GM20000 (cell line): ENCODE results near the gene FAM120A.

ENCODE experiments used
- DNase-seq: peaks from one replicate; pipeline ENCODE4 v3.0.0; 2012; ENCODE audit warnings: low spot score
- TF ChIP-seq, protein P1 (sequence below): IDR thresholded peaks from 2 replicates; pipeline ENCODE4 v1.5.1; 2012; ENCODE audit warnings: mild to moderate bottlenecking, control low read depth; ENCODE audit errors: extremely low read depth, missing control alignments

Gene FAM120A

GRCh38 chr9:93555370-93555769 is 103.9 kb downstream of the FAM120A start:
- TF ChIP-seq, protein P1, sequence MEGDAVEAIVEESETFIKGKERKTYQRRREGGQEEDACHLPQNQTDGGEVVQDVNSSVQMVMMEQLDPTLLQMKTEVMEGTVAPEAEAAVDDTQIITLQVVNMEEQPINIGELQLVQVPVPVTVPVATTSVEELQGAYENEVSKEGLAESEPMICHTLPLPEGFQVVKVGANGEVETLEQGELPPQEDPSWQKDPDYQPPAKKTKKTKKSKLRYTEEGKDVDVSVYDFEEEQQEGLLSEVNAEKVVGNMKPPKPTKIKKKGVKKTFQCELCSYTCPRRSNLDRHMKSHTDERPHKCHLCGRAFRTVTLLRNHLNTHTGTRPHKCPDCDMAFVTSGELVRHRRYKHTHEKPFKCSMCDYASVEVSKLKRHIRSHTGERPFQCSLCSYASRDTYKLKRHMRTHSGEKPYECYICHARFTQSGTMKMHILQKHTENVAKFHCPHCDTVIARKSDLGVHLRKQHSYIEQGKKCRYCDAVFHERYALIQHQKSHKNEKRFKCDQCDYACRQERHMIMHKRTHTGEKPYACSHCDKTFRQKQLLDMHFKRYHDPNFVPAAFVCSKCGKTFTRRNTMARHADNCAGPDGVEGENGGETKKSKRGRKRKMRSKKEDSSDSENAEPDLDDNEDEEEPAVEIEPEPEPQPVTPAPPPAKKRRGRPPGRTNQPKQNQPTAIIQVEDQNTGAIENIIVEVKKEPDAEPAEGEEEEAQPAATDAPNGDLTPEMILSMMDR = no peak

DNA sequence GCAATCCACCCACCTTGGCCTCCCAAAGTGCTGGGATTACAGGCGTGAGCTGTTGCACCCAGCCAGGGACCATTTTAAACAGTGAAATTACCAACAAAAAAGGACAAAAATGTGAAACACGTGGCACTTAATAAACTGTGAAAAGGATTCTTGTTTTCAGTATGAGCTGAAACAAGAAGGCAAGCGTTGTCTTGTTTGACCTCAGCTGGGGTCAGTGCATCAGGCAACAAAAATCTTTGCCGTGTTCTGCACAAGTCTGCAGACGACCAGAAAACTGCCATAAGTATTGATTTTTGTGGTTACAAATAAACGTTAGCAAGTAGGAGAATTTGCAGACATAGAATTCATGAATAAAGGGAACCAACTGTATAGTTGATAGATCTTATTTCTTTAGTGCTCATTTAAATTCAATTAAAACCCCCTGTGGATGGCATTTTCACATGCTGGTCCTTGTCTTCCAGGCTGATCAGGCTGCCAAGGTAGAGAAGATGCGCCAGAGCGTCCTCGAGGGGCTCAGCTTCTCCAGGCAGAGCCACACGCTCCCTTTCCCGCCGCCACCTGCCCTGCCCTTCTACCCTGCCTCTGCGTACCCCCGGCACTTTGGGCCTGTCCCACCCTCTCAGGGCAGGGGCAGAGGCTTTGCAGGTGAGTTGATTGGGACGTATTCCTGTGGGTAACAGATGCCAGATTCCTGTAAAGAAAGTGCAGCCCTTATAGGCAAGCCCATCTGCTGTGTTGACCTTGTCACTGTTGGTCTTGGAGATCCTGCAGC is 106.1 kb downstream of the FAM120A start:
- TF ChIP-seq, protein P1 = no peak
- DNase-seq = no peak

More at GRCh38 chr9:93555370-93555769, 103.9 kb downstream of the FAM120A start:
- DNase-seq = no peak

DNA sequence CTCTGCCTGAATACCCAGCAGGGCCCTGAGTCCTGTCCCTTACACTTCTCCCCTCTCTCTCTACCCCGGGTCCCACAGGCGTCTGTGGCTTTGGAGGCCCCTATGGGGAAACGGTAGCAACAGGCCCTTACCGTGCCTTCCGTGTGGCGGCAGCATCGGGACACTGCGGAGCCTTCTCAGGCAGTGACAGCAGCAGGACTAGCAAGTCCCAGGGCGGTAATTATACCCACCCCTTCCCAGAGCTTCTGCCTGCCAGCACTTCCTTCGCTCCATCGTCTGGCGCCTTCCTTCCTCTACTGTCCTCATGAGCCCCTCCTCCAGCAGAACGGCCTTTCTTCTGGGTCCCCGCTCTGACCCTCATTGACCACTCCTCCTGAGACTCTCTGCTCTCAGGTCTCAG is 107.0 kb downstream of the FAM120A start:
- TF ChIP-seq, protein P1 = no peak
- no peak for DNase-seq

- no peak for DNase-seq
- TF ChIP-seq, protein P1 = no peak
Measured at GRCh38 chr9:93560991-93561390, 109.5 kb downstream of the FAM120A start.

DNA sequence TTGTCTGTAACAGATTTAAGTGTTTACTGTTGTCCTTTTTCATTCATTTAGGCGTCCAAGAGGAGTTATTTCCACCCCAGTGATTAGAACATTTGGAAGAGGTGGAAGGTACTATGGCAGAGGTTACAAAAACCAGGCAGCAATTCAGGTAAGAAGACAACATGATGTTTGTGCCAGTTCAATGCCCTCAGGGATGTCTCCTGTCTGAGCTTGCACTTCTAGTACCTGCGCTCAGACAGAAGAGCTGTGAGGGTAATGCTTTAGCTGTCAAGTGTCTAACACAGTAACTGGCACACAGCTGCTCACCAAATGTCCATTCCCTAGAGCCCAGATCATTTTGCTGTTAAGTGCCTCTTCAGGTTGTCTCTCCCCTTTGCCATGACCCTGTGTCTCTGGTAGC is 110.7 kb downstream of the FAM120A start:
- DNase-seq = no peak
- TF ChIP-seq, protein P1 = no peak

GRCh38 chr9:93565089-93565488 is 113.6 kb downstream of the FAM120A start:
- TF ChIP-seq, protein P1 = no peak
- no peak for DNase-seq

- TF ChIP-seq, protein P1 = peak; percentile 90
- DNase-seq = peak; percentile 99
Measured at GRCh38 chr9:93566408-93567270, 115.2 kb downstream of the FAM120A start.
